ENCODE results near the gene CABP2.

The CABP2 gene

DNA sequence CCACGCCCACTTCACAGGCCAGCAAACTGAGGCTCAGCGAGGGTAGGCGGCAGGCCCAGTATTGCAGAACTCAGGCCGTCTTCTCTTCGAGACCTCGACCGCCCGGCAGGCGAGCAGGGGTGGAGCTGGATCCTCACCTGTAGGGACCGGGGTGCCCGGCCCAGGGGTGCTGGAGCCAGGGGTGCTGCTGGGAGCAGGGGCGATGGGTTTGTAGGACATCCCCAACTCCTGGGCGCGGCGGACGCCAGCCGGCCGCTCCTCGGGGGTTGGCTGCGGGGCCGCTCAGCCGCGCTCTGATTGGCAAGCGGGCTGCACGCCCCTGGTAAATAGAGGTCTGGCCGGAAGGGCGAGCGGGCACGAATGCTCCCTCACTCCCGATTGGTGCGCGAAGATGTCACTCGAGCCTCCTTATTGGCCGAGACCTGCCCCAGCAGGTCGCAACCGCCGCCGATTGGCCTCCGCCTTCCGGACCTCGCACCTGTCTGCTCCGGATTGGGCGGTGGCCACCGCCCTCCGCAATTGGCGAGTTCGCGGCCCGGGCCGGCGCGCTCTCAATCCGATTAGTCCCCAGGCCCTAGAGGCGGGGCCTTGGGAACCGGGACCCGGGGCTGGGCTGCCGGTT is 15.3 kb downstream of the CABP2 start, which contains the start of gene CDK2AP2 (continued):
- TF ChIP-seq, protein P1, sequence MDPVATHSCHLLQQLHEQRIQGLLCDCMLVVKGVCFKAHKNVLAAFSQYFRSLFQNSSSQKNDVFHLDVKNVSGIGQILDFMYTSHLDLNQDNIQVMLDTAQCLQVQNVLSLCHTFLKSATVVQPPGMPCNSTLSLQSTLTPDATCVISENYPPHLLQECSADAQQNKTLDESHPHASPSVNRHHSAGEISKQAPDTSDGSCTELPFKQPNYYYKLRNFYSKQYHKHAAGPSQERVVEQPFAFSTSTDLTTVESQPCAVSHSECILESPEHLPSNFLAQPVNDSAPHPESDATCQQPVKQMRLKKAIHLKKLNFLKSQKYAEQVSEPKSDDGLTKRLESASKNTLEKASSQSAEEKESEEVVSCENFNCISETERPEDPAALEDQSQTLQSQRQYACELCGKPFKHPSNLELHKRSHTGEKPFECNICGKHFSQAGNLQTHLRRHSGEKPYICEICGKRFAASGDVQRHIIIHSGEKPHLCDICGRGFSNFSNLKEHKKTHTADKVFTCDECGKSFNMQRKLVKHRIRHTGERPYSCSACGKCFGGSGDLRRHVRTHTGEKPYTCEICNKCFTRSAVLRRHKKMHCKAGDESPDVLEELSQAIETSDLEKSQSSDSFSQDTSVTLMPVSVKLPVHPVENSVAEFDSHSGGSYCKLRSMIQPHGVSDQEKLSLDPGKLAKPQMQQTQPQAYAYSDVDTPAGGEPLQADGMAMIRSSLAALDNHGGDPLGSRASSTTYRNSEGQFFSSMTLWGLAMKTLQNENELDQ (tag by site-specific recombination; IDR thresholded peaks at IDR 0.05; ENCODE audit: low read depth), result no peak
- TF ChIP-seq ZNF510 (tag by site-specific recombination; IDR thresholded peaks at IDR 0.05; ENCODE audit: insufficient replicate concordance) (no peak), ZNF658 (tag by site-specific recombination; IDR thresholded peaks at IDR 0.05) (no peak), ZNF211 (tag by site-specific recombination; IDR thresholded peaks at IDR 0.05; ENCODE audit: low read depth) (no peak), ZNF426 (tag by site-specific recombination; IDR thresholded peaks at IDR 0.05) (no peak), IKZF3 (tag by site-specific recombination; IDR thresholded peaks at IDR 0.05) (no peak), ZNF175 (tag by site-specific recombination; IDR thresholded peaks at IDR 0.05) (no peak), ZNF404 (tag by site-specific recombination; IDR thresholded peaks at IDR 0.05) (no peak), ZNF521 (tag by site-specific recombination; IDR thresholded peaks at IDR 0.05) (no peak), ZNF518A (tag by site-specific recombination; conservative IDR thresholded peaks at IDR 0.05; ENCODE audit: low read depth) (no peak), ZNF23 (tag by site-specific recombination; IDR thresholded peaks at IDR 0.05; ENCODE audit: borderline replicate concordance) (no peak), GFI1B (tag by site-specific recombination; IDR thresholded peaks at IDR 0.05) (no peak), SCRT2 (tag by site-specific recombination; IDR thresholded peaks at IDR 0.05) (peak; percentile 42; the same call in 1 of the 2 replicates), ZBTB8A (tag by site-specific recombination; IDR thresholded peaks at IDR 0.05) (peak; percentile 53), KLF7 (tag by site-specific recombination; IDR thresholded peaks at IDR 0.05; ENCODE audit: borderline replicate concordance) (no peak), ZNF654 (tag by site-specific recombination; IDR thresholded peaks at IDR 0.05; ENCODE audit: low read depth) (no peak), ZNF391 (tag by site-specific recombination; IDR thresholded peaks at IDR 0.05; ENCODE audit: borderline replicate concordance, low read depth) (no peak), ZNF302 (tag by site-specific recombination; IDR thresholded peaks at IDR 0.05; ENCODE audit: low read depth) (no peak), ZNF26 (tag by site-specific recombination; IDR thresholded peaks at IDR 0.05) (no peak), KLF1 (tag by site-specific recombination; IDR thresholded peaks at IDR 0.05) (peak; percentile 35), REPIN1 (tag by site-specific recombination; IDR thresholded peaks at IDR 0.05; ENCODE audit: low read depth) (no peak), PBX3 (CRISPR knock-in tag; IDR thresholded peaks at IDR 0.05) (peak; percentile 93), ZNF571 (tag by site-specific recombination; IDR thresholded peaks at IDR 0.05) (no peak)
- TF ChIP-seq, protein P2, sequence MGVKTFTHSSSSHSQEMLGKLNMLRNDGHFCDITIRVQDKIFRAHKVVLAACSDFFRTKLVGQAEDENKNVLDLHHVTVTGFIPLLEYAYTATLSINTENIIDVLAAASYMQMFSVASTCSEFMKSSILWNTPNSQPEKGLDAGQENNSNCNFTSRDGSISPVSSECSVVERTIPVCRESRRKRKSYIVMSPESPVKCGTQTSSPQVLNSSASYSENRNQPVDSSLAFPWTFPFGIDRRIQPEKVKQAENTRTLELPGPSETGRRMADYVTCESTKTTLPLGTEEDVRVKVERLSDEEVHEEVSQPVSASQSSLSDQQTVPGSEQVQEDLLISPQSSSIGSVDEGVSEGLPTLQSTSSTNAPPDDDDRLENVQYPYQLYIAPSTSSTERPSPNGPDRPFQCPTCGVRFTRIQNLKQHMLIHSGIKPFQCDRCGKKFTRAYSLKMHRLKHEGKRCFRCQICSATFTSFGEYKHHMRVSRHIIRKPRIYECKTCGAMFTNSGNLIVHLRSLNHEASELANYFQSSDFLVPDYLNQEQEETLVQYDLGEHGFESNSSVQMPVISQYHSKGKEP (tag by site-specific recombination; IDR thresholded peaks at IDR 0.05), result no peak
- TF ChIP-seq, protein P3, sequence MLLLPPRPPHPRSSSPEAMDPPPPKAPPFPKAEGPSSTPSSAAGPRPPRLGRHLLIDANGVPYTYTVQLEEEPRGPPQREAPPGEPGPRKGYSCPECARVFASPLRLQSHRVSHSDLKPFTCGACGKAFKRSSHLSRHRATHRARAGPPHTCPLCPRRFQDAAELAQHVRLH (tag by site-specific recombination; IDR thresholded peaks at IDR 0.05), result peak; percentile 99
- TF ChIP-seq, protein P4, sequence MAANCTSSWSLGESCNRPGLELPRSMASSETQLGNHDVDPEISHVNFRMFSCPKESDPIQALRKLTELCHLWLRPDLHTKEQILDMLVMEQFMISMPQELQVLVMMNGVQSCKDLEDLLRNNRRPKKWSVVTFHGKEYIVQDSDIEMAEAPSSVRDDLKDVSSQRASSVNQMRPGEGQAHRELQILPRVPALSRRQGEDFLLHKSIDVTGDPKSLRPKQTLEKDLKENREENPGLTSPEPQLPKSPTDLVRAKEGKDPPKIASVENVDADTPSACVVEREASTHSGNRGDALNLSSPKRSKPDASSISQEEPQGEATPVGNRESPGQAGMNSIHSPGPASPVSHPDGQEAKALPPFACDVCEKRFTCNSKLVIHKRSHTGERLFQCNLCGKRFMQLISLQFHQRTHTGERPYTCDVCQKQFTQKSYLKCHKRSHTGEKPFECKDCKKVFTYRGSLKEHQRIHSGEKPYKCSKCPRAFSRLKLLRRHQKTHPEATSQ (tag by site-specific recombination; IDR thresholded peaks at IDR 0.05), result 0 out of 2 replicates have a peak, but pooled peaks have one; percentile 86

All from HEK293 (cell line).